ENCODE measurements around the gene CSRP1. TPM values are rescaled to one million over a fixed set of nuclear protein-coding genes. Genes with fewer than 3 reads are reported as not detected.

Gene CSRP1
- total RNA-seq, 1 experiment from 2014 or later = 14.3 TPM

GRCh38 chr1:201495551-201496295 is 11.2 kb downstream of the CSRP1 start:
- Mint-ChIP-seq H3K27me3 (ENCODE audit: low read depth) (no peaks in the 10 kb centered on the region), H3K27ac (no peak overlapping the region; the same call in 1 of the 2 replicates), H3K9me3 (peaks cover 6% of the 10 kb centered on the region), H3K4me3 (no peak overlapping the region), H3K4me1 (peaks cover 19% of the 10 kb centered on the region), H3K36me3 (peaks cover 6% of the 10 kb centered on the region)
- ChIA-PET POLR2A (interaction anchor here (0.6 kb wide), 1 partner anchor 77 kb away, joined by 3 read pairs; no protein-coding TSS in a partner anchor), CTCF (interaction anchor here (0.7 to 11.6 kb wide), 6 partner anchors 10 to 401 kb away, joined by 3 to 276 read pairs (median 8); partner anchors contain the start of gene CSRP1)
- no peak for TF ChIP-seq ERG (CRISPR knock-in tag; IDR thresholded peaks at IDR 0.05)
- ATAC-seq = no peak
- no peak for DNase-seq (ENCODE audit: low spot score)

DNA sequence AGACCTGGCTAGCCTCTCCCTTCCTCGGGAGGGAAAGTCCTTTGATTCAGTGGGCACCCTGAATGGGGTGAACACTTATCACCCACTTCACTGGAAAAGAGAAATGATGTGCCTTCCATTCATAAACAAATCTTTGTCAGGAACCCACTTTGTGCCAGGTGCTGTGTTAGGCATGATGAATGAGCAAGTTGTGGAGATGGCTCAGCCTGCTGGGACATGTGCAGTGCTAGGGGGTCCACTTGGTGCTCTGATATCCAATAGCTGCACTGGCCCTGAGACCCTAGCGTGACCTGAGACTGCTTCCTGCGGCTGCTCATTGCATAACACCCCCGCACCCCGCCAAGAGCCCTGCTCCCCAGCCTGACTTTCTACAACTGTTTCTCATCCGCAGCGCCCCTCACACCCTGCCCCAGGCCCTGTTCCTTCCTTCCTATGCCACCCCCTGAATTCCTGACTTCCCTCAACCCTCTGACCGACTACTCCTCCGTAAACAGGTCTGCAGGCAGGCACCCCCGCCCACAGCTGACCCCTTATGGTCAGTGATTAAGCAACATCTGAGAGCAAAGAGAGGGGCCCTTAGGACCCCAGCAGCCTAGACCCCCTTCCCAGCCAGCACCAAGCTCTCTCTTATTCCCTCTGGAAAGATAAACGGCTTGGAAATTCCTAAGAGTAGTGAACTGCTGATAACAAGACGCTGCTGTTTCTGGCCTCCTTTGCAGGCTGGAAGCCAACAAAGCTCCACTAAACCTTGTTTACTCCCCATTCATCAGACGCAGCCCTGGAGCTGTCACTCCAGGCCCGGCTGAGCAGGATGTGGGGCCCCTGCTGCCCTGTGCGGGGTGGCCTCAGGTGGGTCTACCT is 12.9 kb downstream of the CSRP1 start:
- H3K4me1 Mint-ChIP-seq = peaks cover 14% of the 10 kb centered on the region
- no peak overlapping the region for H3K27ac Mint-ChIP-seq
- CTCF ChIA-PET = interaction anchor here (1.0 to 11.6 kb wide), 4 partner anchors 12 to 46 kb away, joined by 4 to 276 read pairs (median 77); partner anchors contain the start of gene CSRP1
- DNase-seq (ENCODE audit: low spot score) = no peak
- ATAC-seq = peak; percentile 18
- H3K9me3 Mint-ChIP-seq = peaks cover 6% of the 10 kb centered on the region
- peaks cover 6% of the 10 kb centered on the region for H3K36me3 Mint-ChIP-seq
- POLR2A ChIA-PET = interaction anchor here (0.7 kb wide), 1 partner anchor 9 kb away, joined by 4 read pairs; no protein-coding TSS in a partner anchor
- H3K4me3 Mint-ChIP-seq = no peak overlapping the region
- H3K27me3 Mint-ChIP-seq (ENCODE audit: low read depth) = no peaks in the 10 kb centered on the region
- no peak for TF ChIP-seq NR2C2 (CRISPR knock-in tag; IDR thresholded peaks at IDR 0.05)
- TF ChIP-seq TCF7 (CRISPR knock-in tag; IDR thresholded peaks at IDR 0.05; ENCODE audit: low read depth) = no peak
- TF ChIP-seq, protein P1, sequence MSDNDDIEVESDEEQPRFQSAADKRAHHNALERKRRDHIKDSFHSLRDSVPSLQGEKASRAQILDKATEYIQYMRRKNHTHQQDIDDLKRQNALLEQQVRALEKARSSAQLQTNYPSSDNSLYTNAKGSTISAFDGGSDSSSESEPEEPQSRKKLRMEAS (CRISPR knock-in tag; IDR thresholded peaks at IDR 0.05) = no peak
- no peak for TF ChIP-seq IRF2 (CRISPR knock-in tag; IDR thresholded peaks at IDR 0.05; ENCODE audit: borderline replicate concordance, low read depth)
- TF ChIP-seq HMGA2 (CRISPR knock-in tag; IDR thresholded peaks at IDR 0.05) = no peak
- TF ChIP-seq, protein P2, sequence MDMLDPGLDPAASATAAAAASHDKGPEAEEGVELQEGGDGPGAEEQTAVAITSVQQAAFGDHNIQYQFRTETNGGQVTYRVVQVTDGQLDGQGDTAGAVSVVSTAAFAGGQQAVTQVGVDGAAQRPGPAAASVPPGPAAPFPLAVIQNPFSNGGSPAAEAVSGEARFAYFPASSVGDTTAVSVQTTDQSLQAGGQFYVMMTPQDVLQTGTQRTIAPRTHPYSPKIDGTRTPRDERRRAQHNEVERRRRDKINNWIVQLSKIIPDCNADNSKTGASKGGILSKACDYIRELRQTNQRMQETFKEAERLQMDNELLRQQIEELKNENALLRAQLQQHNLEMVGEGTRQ (CRISPR knock-in tag; IDR thresholded peaks at IDR 0.05) = no peak
- TF ChIP-seq ATF2 (CRISPR knock-in tag; IDR thresholded peaks at IDR 0.05; ENCODE audit: borderline replicate concordance, low read depth) = no peak
- no peak for TF ChIP-seq ZNF532 (CRISPR knock-in tag; IDR thresholded peaks at IDR 0.05; ENCODE audit: borderline replicate concordance)
- no peak for TF ChIP-seq STAT6 (CRISPR knock-in tag; conservative IDR thresholded peaks at IDR 0.05; ENCODE audit: low read depth)
- no peak for TF ChIP-seq PRDM15 (CRISPR knock-in tag; IDR thresholded peaks at IDR 0.05)
- TF ChIP-seq E2F5 (CRISPR knock-in tag; IDR thresholded peaks at IDR 0.05) = no peak
- TF ChIP-seq USF1 (CRISPR knock-in tag; IDR thresholded peaks at IDR 0.05) = no peak
